ENCODE results near the gene CNFN.

CNFN gene, protein sequence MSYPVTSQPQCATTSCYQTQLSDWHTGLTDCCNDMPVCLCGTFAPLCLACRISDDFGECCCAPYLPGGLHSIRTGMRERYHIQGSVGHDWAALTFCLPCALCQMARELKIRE

DNA sequence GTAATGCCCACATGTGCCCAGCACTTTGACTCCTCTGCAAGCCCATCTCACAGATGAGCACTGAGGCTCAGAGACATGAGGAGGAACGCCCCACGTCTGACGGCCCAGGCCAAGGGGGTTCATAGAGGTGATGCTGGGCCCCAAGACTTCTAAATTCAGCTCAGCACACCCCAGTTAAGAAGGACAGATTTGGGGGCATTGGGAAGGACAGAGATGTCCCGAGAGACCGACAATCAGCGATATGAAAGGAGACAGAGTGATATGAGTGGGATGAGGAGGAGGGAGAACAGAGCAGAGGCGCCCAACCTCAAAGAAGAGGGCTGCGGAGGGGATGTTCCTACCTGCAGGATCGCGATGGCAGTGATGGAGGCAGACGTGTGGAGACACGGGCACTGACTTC is at the start of gene CNFN:
TSS of gene CNFN (minus strand) at position 399 of the 400 bp plus-strand sequence. CDS start 1,260 bp downstream, outside the sequence.
- DNase-seq (ENCODE audit: low spot score): no peak

DNA sequence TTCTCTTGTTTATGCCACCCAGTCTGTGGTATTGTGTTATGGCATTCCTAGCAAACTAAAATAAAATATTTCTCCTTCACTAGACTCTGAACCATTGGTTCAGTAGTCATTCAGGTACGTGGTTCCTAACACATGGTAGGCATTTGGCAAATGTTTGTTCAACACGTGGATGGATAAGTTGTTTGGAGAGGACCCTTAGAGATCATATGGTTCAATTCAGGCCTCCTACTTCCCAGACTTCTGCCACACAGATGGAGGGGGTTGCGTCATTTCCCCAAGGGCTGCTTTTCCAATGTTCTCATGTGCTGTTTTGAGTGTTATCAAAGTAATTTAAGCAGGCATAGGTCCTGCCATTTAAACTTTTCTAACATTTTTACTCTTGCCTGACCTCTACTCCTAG is 45.9 kb upstream of the CNFN start:
- DNase-seq (ENCODE audit: low spot score): no peak

DNA sequence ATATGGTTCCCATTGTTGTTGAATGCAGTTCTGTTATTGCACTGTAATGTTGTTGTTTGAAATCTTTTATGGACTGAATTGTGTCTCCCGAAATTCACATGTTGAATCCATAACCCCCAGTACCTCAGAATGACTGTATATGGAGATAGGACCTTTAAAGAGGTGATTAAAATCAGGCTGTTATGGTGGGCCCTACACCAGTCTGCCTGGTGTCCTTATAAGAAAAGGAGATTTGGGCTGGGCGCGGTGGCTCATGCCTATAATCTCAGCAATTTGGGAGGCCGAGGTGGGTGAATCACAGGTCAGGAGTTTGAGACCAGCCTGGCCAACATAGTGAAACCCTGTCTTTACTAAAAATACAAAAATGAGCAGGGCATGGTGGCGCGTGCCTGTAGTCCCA is 45.2 kb upstream of the CNFN start:
- DNase-seq (ENCODE audit: low spot score): no peak

DNA sequence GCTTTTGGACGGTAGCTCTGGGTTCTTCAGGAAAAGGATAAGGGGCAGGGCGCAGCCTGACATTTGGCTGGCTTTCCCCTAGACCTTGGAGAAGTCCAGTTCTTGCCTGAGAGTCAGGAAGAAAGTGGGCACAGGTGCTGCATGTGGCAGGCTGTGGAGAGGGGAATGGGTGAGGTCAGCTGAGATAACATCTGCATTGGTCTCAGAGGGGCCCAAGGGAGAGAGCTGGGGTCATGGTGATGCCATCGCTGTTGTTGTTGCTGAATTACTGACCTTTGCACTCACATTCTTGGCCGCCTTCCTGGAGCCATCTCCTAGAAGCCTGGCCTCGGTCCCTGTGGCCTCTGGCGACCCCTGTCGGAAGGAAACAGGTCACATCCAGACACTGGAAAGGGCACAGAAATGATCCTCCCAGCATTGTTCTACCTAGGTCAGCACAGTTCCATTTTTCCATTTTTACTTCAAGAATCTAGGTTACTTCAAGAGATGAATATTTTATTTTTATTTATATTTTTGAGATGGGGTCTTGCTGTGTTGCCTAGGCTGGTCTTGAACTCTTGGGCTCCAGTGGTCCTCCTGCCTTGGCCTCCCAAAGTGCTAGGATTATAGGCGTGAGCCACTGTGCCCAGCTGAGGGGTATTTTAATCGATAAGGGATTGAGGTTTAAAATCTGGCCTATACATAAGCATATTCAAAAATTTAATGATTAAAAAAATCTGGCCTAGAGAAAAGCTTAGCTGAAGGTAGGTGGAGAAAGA is 43.6 kb upstream of the CNFN start:
- DNase-seq (ENCODE audit: low spot score): peak; percentile 55

DNA sequence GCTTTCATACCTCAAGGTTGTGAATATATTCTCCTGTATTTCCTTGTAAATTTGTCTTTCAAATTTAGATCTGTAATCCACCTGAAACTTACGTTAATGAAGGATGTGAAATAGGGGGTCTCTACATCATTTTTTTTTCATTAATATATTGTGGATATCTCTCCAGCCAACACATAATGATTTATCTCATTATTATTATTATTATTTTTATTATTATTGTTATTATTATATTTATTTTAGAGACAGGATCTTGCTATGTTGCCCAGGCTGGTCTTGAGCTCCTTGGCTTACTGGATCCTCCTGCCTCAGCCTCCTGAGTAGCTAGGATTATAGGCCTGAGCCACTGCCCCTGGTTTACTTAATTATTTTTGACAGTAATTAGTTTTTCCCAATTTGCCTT is 41.4 kb upstream of the CNFN start:
- DNase-seq (ENCODE audit: low spot score): no peak

DNA sequence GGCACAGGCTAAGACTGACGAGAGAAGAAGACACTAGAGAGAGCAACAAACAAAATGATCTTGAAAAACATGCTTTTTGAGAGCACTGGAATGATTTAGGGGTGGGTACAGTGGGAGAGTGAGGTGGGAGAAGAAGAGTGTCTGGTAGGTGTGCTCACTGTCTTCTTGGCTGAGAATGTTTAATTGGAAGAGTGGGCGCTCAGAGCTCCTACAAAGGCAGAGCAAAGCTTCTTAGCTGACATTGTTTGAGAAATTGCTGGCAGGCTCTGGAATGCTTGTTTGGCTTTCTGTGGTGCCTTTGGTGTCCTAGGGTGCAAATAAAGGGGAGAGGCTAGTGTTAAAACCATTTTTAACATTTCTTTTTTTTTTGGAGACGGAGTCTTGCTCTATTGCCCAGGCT is 38.6 kb upstream of the CNFN start:
- DNase-seq (ENCODE audit: low spot score): no peak

DNA sequence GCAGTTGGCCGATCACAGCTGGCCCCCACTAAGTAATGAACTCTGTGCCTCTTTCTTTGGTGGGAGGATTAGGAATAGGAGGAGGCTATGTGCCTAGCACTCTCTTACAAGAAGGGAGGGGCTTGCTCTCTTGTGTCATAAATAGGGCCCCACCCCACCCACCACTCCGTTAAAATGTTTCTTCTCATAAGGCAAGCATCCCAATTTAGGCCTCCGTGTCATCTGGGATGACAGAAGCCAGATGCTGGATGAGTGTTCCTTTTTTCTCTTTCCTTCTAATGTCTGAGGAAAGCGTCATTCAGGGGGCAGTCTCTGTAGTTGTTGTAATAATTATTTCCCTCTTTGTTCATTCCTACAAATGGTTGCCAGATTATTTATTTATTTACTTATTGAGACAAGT is 37.2 kb upstream of the CNFN start, which contains the start of gene LIPE:
TSS of gene LIPE (minus strand) at position 76 of the 400 bp plus-strand sequence. CDS start 239 bp downstream, outside the sequence.
- DNase-seq (ENCODE audit: low spot score): no peak

DNA sequence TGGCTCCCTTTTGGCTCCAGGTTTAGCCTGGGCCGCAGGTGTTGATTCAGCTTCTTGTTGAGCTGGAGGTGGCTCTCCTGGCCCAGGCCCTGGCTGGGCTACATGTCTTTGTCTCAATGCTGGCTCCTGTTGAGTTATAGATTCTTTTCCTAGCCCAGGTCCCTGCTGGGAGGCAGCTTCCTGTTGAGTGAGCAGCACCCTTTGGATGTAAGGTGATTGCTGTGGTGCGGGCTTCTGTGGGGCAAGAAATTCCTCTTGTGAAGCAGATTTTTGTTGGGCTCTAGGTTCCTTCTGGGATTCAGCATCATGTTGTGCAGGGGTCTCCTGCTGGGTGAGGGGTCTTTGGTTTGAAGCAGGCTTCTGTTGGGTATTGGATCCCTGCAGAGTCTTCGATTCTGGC is 36.5 kb upstream of the CNFN start:
- no peak for DNase-seq (ENCODE audit: low spot score)

DNA sequence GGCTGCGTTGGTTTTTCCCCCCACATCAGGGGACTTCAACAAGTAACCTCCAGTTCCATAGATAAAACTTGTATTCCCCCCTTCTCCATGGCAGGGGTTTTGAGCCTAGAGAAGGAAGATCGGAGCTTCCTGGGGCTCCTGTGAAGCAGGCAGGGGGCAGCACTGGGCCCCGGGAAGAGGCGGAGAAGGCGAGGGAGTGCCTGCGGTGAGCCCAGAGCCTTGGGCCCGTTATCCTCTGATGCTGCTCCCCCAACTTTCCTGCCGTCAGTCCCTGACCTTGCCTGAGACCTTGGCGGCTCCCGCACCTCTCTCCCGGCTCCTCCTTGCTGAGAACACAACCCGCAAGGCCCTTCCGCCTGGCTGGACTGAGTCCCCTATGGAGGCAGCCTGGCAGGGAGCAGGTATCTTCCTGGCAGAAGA is 34.6 kb upstream of the CNFN start:
- no peak for DNase-seq (ENCODE audit: low spot score)

DNA sequence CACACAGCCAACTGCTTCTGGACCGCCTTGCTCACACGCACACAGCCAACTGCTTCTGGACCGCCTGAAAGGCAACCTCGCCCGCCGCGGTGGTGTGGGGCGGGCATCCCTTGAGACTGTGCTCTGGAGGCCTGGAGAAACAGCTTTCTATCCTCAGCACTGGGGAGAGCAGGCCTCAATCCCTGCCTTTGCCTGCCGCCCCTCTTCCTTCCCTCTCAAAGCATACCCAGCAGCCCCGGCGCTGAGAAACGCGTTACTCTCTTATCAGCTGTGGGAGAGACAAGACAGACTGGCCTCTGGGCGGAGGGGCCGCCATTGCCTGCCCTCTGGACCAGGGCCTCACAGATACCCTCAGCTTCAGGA is 34.2 kb upstream of the CNFN start:
- DNase-seq (ENCODE audit: low spot score): no peak

DNA sequence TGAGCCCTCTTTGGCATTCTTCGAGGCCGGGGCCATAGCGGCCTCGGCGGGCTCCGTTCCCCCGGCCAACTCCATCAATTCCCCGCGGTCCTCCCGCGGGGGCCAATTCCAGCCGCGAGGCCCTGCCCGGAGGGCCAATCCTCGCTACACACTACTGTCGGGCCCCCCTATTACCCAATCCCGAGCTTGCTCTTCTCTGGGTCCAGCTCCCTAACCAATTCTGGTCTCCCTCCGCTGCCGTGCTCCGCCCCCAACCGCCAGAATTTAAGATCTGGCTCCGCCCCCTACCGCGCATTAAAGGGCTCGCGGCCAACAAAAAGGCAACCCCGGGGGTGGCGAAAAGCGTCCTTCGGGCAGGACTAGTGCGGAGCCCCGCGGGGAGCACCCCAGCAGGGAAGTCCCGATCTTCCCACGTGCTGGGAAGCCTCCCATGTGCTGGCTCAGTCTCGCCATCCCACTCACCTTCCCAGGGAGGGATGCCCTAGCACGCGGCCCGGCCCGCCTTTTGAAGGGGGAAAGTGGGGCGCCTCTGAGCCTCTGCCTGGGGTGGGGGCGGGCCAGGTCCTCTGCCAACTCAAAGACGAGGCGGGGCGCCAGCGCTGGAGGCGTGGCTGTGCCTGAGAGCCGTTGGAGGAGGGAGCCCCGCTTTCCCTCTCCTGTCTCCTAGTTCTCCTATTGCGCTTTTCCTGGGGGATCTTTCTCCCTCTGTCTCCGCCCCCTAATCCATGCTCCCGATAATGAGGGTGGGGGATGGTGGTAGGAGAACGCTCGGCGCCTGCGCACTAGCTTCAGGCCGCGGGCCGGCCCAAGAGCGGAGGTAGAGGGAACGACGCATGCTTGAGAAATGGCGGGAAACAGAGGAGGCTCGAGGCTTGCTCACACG is 33.6 kb upstream of the CNFN start:
- DNase-seq (ENCODE audit: low spot score): peak; percentile 96

DNA sequence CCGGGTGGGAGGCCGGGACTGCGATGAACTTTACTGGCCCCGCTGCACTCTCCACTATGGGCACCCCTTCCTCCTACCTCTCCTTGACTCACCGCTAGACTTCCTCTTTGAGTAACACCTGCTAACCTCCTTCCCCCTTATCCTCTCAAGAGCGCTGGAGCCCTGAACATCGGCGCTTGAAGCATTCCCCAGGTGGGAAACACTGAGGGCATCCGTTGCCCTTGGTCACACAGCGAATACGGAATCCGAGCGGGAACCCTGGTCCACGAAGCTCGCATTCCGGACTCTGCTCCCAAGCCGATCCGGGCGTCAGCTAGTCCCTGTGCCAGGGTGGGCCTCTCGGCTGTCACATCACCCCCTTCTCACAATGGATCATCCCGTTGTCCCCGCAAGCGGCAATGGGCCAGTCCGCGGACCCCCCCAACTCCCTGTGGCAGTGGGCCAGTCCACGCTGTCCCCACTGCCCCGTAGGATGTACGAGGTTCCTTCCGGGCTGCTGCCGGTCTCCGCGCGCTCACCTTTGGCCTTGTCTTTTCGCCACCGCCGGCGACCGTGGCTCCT is 32.9 kb upstream of the CNFN start:
- no peak for DNase-seq (ENCODE audit: low spot score)

DNA sequence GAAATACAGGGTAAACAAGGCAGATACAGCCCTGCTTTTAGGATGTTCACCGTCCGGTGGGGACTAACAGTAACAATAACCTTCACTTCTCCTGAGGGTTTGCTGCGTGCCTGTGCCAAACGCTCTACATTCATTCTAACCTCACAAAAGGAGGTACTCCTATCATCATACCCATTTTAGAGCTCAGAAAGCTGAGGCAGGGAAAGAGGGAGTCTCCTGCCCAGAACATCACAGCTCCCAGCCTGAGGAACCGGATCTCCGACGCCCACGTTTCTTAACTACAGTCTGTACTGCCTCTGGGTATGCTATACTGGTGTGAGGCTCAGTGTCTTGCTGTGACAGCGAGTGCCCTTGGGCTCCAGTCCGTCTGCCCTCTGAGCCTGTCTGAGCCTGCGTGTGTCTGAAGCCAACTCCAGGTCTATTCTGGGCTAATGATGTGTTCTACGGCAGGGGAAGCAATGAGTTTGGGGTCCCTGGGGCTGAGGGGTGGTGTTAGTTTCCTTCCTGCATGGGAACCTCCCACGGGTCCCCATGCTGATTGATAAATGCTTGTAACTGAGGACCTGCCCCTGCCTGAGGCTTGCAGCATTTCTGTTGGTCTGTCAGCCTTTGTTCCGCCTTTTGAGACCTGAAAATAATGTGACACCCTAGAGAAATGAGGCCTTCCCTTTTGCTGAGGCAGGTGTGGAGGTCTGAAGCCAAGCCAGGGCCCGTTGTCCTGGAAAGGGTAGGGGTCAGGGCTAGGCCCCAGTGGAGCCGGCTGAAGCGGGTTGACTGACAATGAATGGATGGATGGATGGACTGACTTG is 32.2 kb upstream of the CNFN start:
- DNase-seq (ENCODE audit: low spot score): no peak

DNA sequence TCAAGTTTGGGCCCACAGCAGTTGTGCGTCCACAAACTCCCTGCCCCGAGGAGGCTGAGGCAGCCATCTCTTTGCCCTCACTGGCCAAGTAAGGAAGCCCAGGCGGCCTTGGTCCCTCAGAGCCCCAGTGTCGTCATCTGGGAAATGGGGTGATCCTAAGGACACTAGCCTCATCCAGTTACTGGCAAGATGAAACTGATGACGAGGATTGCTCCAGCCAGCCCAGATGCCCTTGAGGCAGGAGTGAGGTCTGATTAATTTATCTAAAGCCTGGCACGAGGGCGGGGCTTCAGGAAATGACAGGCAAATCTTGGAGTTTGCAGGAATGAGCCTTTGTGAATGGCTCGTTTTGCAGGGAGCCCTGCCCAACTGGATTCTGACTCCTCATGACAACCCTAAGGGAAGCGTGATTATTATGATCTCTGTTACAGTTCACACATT is 31.5 kb upstream of the CNFN start:
- DNase-seq (ENCODE audit: low spot score): peak; percentile 7

DNA sequence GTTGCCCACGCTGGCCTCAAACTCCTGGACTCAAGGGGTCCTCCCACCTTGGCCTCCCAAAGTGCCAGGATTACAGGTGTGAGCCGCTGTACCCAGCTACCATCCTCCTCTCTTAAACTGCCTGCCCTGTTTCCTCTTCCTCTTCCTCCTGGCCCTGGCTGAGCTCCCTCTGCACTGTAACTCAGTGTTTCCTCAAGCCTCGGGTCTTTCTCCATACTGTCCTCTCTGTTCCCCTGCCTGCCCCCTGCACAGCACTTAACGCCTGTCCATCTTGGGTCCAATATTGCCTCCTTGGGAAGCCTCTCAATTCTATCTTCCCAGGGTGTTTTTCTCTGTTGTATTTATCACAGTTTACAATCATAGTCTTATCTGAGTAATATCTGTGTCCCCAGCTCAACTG is 31.0 kb upstream of the CNFN start:
- DNase-seq (ENCODE audit: low spot score): no peak

DNA sequence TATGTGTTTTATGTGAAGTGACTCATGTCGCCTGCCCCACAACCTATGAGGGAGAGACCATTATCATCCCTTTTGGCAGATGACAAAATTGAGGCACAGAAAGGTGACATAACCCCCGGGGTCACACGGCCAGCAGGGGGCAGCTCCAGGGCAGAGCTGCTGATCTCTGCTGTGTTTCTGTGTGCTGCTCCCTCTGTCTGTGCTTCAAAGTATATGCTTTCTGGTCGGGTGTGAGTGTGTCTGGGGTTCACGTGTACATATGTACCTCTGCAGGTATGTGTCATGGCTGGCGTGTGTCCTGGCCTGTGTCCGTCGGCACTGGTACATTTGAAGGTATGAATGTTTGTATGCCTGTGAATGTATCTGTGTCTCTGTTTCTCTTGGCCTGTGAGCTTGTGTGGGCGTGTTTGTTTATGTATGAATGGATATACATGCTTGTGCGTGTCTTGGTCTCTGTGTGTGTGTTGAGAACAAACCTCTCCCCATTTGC is 30.0 kb upstream of the CNFN start:
- peak; percentile 77 for DNase-seq (ENCODE audit: low spot score)

DNA sequence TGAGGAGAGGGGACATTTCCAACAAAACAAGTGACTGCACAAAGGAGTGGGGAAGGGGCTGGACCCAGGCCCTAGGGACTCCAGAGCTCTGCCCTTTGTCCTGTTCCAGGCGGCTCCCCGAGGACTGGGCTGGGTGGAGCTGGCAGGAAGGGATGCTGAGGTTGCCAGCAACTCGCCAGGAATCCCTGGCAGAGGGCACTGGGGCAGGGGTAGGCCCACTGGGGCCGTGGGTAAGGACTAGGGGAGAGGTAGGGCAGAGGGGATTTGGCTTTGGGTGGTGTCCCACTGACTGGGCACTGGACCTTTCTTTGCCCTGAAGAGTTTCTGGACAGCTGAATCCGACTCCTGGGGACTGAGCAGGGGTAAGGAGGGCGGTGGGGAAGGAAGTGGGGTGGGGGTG is 29.2 kb upstream of the CNFN start:
- DNase-seq (ENCODE audit: low spot score): no peak

DNA sequence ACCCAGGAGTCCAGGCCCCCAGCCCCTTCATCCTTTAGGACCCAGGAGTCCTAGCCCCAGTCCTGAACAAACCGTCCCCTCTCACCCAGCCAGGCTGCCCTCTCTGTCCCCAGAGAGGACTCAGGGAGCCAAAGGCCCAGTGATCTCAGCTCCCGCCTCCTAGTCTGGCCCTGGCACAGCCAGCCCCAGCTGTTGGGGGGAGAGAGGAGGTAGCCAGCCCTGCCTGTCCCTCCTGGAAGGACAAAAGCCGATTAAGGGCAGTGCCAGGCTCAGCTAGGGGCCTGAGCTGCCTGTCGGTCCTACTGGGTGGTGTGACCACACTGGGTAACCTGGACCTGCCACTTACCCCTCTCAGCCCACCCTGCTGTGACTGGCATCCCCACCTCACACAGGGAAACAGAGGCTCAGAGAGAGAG is 22.6 kb upstream of the CNFN start:
- DNase-seq (ENCODE audit: low spot score): no peak

DNA sequence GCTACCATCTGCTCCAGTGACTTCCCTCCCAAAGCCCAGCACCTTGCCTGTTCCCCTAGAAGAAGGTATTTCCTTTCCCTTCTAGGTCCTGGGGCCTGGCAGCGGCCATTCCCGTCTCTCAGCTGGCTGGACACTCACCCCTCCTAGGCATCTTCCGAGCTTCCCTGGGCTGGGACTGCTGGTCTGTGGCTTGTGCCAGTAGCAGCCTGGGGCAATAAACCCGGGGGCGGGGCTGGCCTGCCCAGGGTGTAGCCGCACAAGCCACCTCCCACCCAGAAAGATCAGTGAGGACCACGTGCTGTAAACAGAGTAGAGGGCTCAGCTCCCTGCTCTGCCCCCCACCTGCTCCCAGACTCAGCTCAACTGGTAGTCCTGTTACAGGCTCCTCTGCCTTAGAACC is 22.1 kb upstream of the CNFN start:
- no peak for DNase-seq (ENCODE audit: low spot score)

DNA sequence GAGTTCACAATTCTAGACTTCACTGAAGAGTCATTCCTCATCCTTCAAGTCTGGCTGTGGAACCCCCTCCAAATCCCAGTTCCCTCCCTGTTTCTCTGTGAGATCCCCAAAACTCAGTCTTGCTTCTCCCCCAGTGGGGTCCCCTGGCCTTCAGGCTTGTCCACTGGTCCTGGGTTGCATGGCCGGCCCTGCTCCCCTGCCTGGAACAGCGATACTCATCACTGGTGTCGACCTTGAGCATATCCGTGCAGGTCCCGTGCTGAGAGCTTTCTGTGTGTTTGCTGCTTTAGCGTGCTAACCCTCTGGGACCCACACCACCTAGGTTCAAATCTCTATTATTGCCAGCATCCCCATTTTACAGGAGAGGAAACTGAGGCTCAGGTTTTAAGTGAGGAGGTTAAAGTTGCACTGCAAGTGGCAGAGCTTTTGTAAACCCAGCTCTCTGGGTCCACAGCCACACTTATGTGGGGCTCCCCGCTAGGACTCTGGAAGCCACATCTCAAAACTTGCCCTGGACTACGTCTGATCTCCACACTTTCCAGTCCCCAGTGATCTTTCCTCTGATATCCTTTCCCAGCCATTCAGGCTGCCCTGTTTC is 21.6 kb upstream of the CNFN start:
- DNase-seq (ENCODE audit: low spot score): no peak

DNA sequence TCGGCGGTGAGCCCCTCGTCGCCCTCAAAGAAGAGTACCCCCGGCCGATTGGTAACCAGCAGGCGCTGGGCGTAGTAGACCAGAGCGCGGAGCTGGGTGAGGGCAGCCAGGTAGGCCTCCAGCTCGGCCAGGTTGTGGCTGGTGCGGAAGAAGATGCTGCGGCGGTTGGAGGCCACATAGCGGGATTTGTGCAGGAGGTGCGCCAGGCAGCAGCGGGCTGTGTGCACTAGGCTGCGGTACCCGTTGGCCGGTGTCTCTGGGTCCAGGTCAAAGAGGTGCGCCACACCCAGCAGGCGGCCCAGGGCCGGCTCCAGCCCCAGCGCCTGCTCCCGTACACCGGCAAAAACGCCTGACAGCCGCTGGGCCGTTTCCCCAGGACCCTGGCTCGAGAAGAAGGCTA is 20.3 kb upstream of the CNFN start:
- no peak for DNase-seq (ENCODE audit: low spot score)
